ENCODE data around the gene PNO1. TPM values are rescaled to one million over a fixed set of nuclear protein-coding genes. Genes with fewer than 3 reads are reported as not detected.
A peak's percentile ranks its signal among the peaks of the same experiment; 100 is the strongest.

The PNO1 gene
- polyA plus RNA-seq, 1 donor (not counting 4 experiments of a cell fraction or from before 2014, with no cell fraction given) = 22.5 TPM

DNA sequence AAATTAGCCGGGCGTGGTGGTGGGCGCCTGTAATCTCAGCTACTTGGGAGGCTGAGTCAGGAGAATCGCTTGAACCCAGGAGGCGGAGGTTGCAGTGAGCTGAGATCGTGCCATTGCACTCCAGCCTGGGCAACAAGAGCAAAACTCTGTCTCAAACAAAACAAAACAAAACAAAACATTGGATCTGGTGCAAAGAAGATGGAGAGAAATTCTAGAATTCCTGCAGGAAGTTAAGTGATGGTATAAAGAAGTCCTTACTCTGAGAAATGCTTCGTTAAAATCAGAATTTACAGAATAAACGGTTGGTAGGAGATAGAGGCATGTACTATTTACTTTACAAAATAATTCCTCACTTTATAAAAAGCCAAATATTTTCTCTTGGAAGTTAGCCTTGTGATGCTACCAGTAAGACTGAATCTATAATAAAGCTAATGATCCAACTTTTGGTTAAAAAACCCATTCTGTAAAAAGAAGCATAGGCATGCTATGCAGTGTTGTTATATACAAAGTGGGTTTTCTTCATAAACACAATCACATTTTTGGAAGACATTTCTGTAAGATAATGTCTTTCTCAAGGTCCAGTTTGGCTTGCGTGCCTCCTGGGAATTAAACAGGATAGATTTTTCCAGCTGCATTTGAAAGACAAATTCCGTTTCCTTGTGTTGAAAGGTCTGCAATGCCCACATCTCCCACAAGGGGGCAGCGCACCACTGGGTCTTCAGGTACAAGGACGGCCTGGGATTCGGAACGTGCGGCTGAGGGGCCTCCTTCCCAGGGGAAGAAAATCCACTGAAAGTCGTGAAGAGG, 35.6 kb upstream of the PNO1 start:
- dilution Hi-C loops (cut with MboI; ENCODE audit: extremely low pct_ligation_motif_present, low sequenced_read_pairs) = no loop called here
- peak overlapping the region; percentile 49 for H3K4me2 ChIP-seq (ENCODE audit: control insufficient read depth, extremely low read depth, insufficient read depth, low read depth, low read length)

DNA sequence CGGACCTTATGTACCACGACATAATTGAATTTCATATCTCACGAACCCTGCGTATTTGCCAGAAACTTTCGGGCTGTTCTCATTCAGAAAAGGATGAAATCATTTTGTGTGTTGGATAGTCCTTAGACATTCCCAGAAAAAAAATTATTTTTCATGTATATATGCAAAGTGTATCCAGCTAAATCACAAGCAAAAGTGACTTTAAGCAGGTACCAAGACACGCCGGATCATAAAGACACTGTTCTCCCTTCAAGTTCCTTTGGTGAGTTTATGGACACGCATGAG, 35.1 kb upstream of the PNO1 start:
- Histone ChIP-seq H3K9me3 (ENCODE audit: control insufficient read depth, low read depth, low read length) (no peaks in the 10 kb centered on the region), H4K20me1 (ENCODE audit: control insufficient read depth, extremely low read depth, insufficient read depth, low read length) (no peaks in the 10 kb centered on the region), H3K27ac (ENCODE audit: control insufficient read depth, insufficient read depth, low read length) (no peak overlapping the region), H3K4me2 (ENCODE audit: control insufficient read depth, extremely low read depth, insufficient read depth, low read depth, low read length) (peak overlapping the region; percentile 49), H3K36me3 (ENCODE audit: control insufficient read depth in 2 of 2, extremely low read depth in 1 of 2, insufficient read depth in 2 of 2, low read length in 2 of 2) (no peaks in the 10 kb centered on the region), H3K27me3 (ENCODE audit: control insufficient read depth, extremely low read depth, insufficient read depth, low read length) (no peaks in the 10 kb centered on the region), H3K4me3 (ENCODE audit: control insufficient read depth in 2 of 3, extremely low read depth in 1 of 3, insufficient read depth in 2 of 3, low read depth in 1 of 3, low read length in 3 of 3) (no peak overlapping the region), H3K79me2 (ENCODE audit: control insufficient read depth, insufficient read depth, low read length) (no peaks in the 10 kb centered on the region), H2AFZ (ENCODE audit: control insufficient read depth, low read length) (peak overlapping the region; percentile 73), H3K9me1 (ENCODE audit: control insufficient read depth, extremely low read depth, insufficient read depth, low read length) (no peaks in the 10 kb centered on the region), H3K9ac (ENCODE audit: control insufficient read depth, extremely low read depth, insufficient read depth, low read length) (no peak overlapping the region), H3K4me1 (ENCODE audit: control insufficient read depth, extremely low read depth, insufficient read depth, low read length) (no peaks in the 10 kb centered on the region)
- TF ChIP-seq, protein P1, sequence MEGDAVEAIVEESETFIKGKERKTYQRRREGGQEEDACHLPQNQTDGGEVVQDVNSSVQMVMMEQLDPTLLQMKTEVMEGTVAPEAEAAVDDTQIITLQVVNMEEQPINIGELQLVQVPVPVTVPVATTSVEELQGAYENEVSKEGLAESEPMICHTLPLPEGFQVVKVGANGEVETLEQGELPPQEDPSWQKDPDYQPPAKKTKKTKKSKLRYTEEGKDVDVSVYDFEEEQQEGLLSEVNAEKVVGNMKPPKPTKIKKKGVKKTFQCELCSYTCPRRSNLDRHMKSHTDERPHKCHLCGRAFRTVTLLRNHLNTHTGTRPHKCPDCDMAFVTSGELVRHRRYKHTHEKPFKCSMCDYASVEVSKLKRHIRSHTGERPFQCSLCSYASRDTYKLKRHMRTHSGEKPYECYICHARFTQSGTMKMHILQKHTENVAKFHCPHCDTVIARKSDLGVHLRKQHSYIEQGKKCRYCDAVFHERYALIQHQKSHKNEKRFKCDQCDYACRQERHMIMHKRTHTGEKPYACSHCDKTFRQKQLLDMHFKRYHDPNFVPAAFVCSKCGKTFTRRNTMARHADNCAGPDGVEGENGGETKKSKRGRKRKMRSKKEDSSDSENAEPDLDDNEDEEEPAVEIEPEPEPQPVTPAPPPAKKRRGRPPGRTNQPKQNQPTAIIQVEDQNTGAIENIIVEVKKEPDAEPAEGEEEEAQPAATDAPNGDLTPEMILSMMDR (optimal IDR thresholded peaks at IDR 0.05 in 1 of 3, IDR thresholded peaks at IDR 0.05 in 1 of 3, conservative IDR thresholded peaks at IDR 0.05 in 1 of 3; ENCODE audit: extremely low read depth in 1 of 3, insufficient read depth in 2 of 3, low read length in 3 of 3) = no peak
- no peak for TF ChIP-seq EZH2 (IDR thresholded peaks at IDR 0.05; ENCODE audit: low read length)
- dilution Hi-C loops (cut with MboI; ENCODE audit: extremely low pct_ligation_motif_present, low sequenced_read_pairs) = no loop called here
- FAIRE-seq = no peak
- DNase-seq (ENCODE audit: low read depth, low spot score) = no peak

More for the DNA sequence above, 35.6 kb upstream of the PNO1 start:
- H2AFZ ChIP-seq (ENCODE audit: control insufficient read depth, low read length) = peak overlapping the region; percentile 73
- H3K27me3 ChIP-seq (ENCODE audit: control insufficient read depth, extremely low read depth, insufficient read depth, low read length) = no peaks in the 10 kb centered on the region
- FAIRE-seq = peak; percentile 55
- no peaks in the 10 kb centered on the region for H3K9me3 ChIP-seq (ENCODE audit: control insufficient read depth, low read depth, low read length)
- H3K9me1 ChIP-seq (ENCODE audit: control insufficient read depth, extremely low read depth, insufficient read depth, low read length) = no peaks in the 10 kb centered on the region
- TF ChIP-seq EZH2 (IDR thresholded peaks at IDR 0.05; ENCODE audit: low read length) = no peak
- TF ChIP-seq, protein P1 (optimal IDR thresholded peaks at IDR 0.05 in 1 of 3, IDR thresholded peaks at IDR 0.05 in 1 of 3, conservative IDR thresholded peaks at IDR 0.05 in 1 of 3; ENCODE audit: extremely low read depth in 1 of 3, insufficient read depth in 2 of 3, low read length in 3 of 3) = peak; percentile 91 to 93 (median 93)
- H4K20me1 ChIP-seq (ENCODE audit: control insufficient read depth, extremely low read depth, insufficient read depth, low read length) = no peaks in the 10 kb centered on the region
- H3K4me3 ChIP-seq (ENCODE audit: control insufficient read depth in 2 of 3, extremely low read depth in 1 of 3, insufficient read depth in 2 of 3, low read depth in 1 of 3, low read length in 3 of 3) = no peak overlapping the region
- peak; percentile 26 for DNase-seq (ENCODE audit: low read depth, low spot score)
- no peaks in the 10 kb centered on the region for H3K36me3 ChIP-seq (ENCODE audit: control insufficient read depth in 2 of 2, extremely low read depth in 1 of 2, insufficient read depth in 2 of 2, low read length in 2 of 2)
- H3K27ac ChIP-seq (ENCODE audit: control insufficient read depth, insufficient read depth, low read length) = no peak overlapping the region
- H3K4me1 ChIP-seq (ENCODE audit: control insufficient read depth, extremely low read depth, insufficient read depth, low read length) = no peaks in the 10 kb centered on the region
- H3K79me2 ChIP-seq (ENCODE audit: control insufficient read depth, insufficient read depth, low read length) = no peaks in the 10 kb centered on the region
- no peak overlapping the region for H3K9ac ChIP-seq (ENCODE audit: control insufficient read depth, extremely low read depth, insufficient read depth, low read length)
